HUES64 (cell line): ENCODE results near the gene PRAMEF11. TPM values are rescaled to one million over a fixed set of nuclear protein-coding genes. Genes with fewer than 3 reads are reported as not detected.
"Not testable (repeated sequence)": the region's sequence is repeated elsewhere in the genome, so short reads cannot be mapped to it uniquely, and the experiment has no call there.

Experiments used
- H3K27ac ChIP-seq: 2 replicates; pipeline ENCODE4 v1.7.0; 2013; ENCODE audit warnings: low read depth, low read length, inconsistent platforms
- H3K27me3 ChIP-seq: 2 replicates; pipeline ENCODE4 v1.6.1; 2013; ENCODE audit warnings: mild to moderate bottlenecking, low read length; ENCODE audit not compliant: insufficient read depth
- H3K36me3 ChIP-seq: 2 replicates; pipeline ENCODE4 v1.6.1; 2013; ENCODE audit warnings: mild to moderate bottlenecking, low read length; ENCODE audit not compliant: insufficient read depth
- H3K4me1 ChIP-seq: 2 replicates; pipeline ENCODE4 v1.6.1; 2013; ENCODE audit warnings: mild to moderate bottlenecking, low read length, moderate library complexity; ENCODE audit not compliant: insufficient read depth
- H3K4me3 ChIP-seq: 2 replicates; pipeline ENCODE4 v1.5.1; 2013; ENCODE audit warnings: mild to moderate bottlenecking, low read length, moderate library complexity
- H3K9ac ChIP-seq: 2 replicates; pipeline ENCODE4 v1.6.1; 2013; ENCODE audit warnings: mild to moderate bottlenecking, low read depth, low read length
- H3K9me3 ChIP-seq: 2 replicates; pipeline ENCODE4 v1.6.1; 2013; ENCODE audit warnings: low read depth, low read length; ENCODE audit not compliant: insufficient read depth
- WGBS: fragments of 150-250, 120-280 bp; methylation state at CpG from one replicate; pipeline ENCODE4 v1.1.7; 2013; ENCODE audit warnings: missing lambda C conversion rate; 5-methylcytosine and 5-hydroxymethylcytosine counted together
- polyA plus RNA-seq, 2 experiments: library from polyadenylated mRNA; stranded (reverse); fragments of 50-300 nt; gene quantifications; one replicate each; pipeline ENCODE4 v1.2.3, GENCODE V29; 2013

PRAMEF11 gene
- polyA plus RNA-seq (2013, experiment 1 of 2) = not detected
- not detected for polyA plus RNA-seq (2013, experiment 2 of 2)

GRCh38 chr1:12831310-12831709 is at the start of gene PRAMEF11:
Gene PRAMEF11, minus strand, starts transcription at chr1:12831410. Its CDS starts 2,621 bp downstream, at chr1:12828789.
- H3K4me1 ChIP-seq, H3K27me3 ChIP-seq, H3K27ac ChIP-seq, H3K4me3 ChIP-seq, H3K9ac ChIP-seq, H3K36me3 ChIP-seq: not testable (repeated sequence)
- peaks cover 12% of the 10 kb centered on the region; the same call in 1 of the 2 replicates for H3K9me3 ChIP-seq
- 33% methylated on average over 2 of the region's 3 CpGs for WGBS

DNA sequence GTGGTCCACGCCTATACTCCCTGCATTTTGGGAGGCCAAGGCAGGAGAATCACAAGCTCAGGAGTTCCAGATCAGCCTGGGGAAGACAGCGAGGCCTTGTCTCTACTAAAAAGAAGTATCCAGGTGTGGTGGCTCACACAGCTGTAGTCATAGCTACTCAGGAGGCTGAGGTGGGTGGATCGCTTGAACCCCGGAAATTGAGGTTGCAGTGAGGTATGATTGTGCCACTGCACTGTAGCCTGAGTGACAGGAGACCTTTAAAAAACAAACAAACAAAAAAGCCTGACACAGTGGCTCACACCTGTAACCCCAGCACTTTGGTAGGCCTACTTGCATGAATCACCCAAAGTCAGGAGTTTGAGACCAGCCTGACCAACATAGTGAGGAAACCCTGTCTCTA is 47.2 kb upstream of the PRAMEF11 start:
- not testable (repeated sequence) for H3K4me1 ChIP-seq, H3K9ac ChIP-seq, H3K36me3 ChIP-seq, H3K27me3 ChIP-seq, H3K27ac ChIP-seq, H3K9me3 ChIP-seq, H3K4me3 ChIP-seq
- 78% methylated on average over 3 of the region's 4 CpGs for WGBS

- 95% methylated on average over 2 of the region's 7 CpGs for WGBS
- not testable (repeated sequence) for H3K4me1 ChIP-seq, H3K27ac ChIP-seq, H3K27me3 ChIP-seq, H3K9ac ChIP-seq, H3K4me3 ChIP-seq, H3K36me3 ChIP-seq
- peaks cover 16% of the 10 kb centered on the region for H3K9me3 ChIP-seq
Measured at GRCh38 chr1:12863131-12863880, 32.1 kb upstream of the PRAMEF11 start.

DNA sequence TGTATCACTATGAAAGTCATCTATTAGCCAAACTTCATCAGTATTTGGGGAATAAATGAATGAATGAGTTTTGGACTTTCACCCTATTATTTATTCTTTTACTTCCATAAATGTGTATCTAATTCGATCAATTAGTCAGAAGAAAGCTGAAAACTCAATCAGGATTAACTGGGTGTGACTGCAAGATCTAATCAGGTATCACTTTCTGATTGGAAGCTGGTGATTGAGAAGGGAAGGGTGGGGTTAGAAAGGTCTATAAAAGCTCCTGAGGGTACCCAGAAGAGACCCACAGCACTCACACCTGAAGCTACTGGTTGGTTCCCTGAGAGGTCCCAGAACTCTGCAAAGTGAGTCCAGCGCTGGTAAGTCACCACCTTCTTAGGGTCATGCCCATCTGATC is 25.6 kb upstream of the PRAMEF11 start, which contains the start of gene PRAMEF2:
Gene PRAMEF2 (plus strand): TSS at position 301 of the 400 bp plus-strand sequence. CDS start 1,924 bp downstream, outside the sequence.
- 40% methylated on average over 1 of the region's 2 CpGs for WGBS
- H3K27ac ChIP-seq, H3K4me1 ChIP-seq, H3K4me3 ChIP-seq, H3K9ac ChIP-seq, H3K36me3 ChIP-seq, H3K27me3 ChIP-seq: not testable (repeated sequence)
- H3K9me3 ChIP-seq = peaks cover 39% of the 10 kb centered on the region

GRCh38 chr1:12851779-12852178 is 20.6 kb upstream of the PRAMEF11 start:
- Histone ChIP-seq H3K4me1 (no peaks in the 10 kb centered on the region), H3K9me3 (peaks cover 52% of the 10 kb centered on the region), H3K4me3 (no peak overlapping the region), H3K9ac (no peak overlapping the region), H3K36me3 (no peaks in the 10 kb centered on the region), H3K27ac (no peak overlapping the region), H3K27me3 (no peaks in the 10 kb centered on the region)
- 73% methylated on average over 4 of the region's 4 CpGs for WGBS

- H3K9me3 ChIP-seq = peaks cover 45% of the 10 kb centered on the region
- H3K4me3 ChIP-seq, H3K36me3 ChIP-seq, H3K27me3 ChIP-seq, H3K9ac ChIP-seq, H3K27ac ChIP-seq, H3K4me1 ChIP-seq: not testable (repeated sequence)
- 72% methylated on average over 5 of the region's 7 CpGs for WGBS
Measured at GRCh38 chr1:12848620-12849019, 17.4 kb upstream of the PRAMEF11 start, which contains the start of gene HNRNPCL1. Gene HNRNPCL1, minus strand, starts transcription at chr1:12848720. Its CDS starts 431 bp downstream, at chr1:12848289.

GRCh38 chr1:12833251-12833650 is 2.0 kb upstream of the PRAMEF11 start:
- not testable (repeated sequence) for H3K36me3 ChIP-seq, H3K4me1 ChIP-seq, H3K9ac ChIP-seq, H3K27me3 ChIP-seq, H3K27ac ChIP-seq, H3K4me3 ChIP-seq
- peaks cover 22% of the 10 kb centered on the region for H3K9me3 ChIP-seq
- WGBS = 56% methylated on average over 2 of the region's 2 CpGs

DNA sequence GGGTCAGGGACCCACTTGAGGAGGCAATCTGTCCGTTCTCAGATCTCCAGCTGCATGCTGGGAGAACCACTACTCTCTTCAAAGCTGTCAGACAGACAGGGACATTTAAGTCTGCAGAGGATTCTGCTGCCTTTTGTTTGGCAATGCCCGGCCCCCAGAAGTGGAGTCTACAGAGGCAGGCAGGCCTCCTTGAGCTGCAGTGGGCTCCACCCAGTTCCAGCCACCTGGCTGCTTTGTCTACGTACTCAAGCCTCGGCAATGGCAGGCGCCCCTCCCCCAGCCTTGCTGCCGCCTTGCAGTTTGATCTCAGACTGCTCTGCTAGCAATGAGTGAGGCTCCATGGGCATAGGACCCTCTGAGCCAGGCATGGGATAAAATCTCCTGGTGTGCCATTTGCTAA is 12.1 kb downstream of the PRAMEF11 start:
- H3K9ac ChIP-seq, H3K27me3 ChIP-seq, H3K4me3 ChIP-seq, H3K36me3 ChIP-seq, H3K4me1 ChIP-seq, H3K27ac ChIP-seq: not testable (repeated sequence)
- H3K9me3 ChIP-seq = peaks cover 18% of the 10 kb centered on the region
- 73% methylated on average over 6 of the region's 6 CpGs for WGBS

- Histone ChIP-seq H3K9ac (no peak overlapping the region), H3K4me3 (no peak overlapping the region), H3K27ac (no peak overlapping the region), H3K27me3 (no peaks in the 10 kb centered on the region), H3K36me3 (no peaks in the 10 kb centered on the region), H3K4me1 (no peaks in the 10 kb centered on the region), H3K9me3 (peaks cover 60% of the 10 kb centered on the region)
- 58% methylated on average over 2 of the region's 2 CpGs for WGBS
Measured at GRCh38 chr1:12811409-12811784, 19.8 kb downstream of the PRAMEF11 start.

GRCh38 chr1:12810691-12811408 is 20.4 kb downstream of the PRAMEF11 start:
- peaks cover 63% of the 10 kb centered on the region for H3K9me3 ChIP-seq

DNA sequence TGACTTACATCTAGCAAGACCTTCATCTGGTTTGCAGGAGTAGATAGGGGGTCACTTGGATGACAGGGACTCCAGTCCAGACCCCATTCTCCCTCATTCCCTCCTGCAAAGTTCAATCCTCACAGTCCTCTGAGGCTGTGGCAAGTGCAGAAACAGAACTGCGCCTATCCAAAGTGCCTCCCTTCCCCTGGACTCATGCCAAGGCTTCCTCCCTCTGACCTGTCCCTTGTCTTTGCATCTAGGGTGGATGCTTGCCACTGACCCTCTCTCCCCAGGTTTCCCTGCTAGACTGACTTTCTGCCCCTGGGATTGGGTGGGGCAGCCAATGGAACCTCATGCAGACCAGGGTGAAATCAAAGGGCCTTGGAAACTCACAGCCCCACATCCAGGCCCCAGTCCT is 21.3 kb downstream of the PRAMEF11 start:
- peaks cover 64% of the 10 kb centered on the region for H3K9me3 ChIP-seq
- no peak overlapping the region for H3K27ac ChIP-seq
- WGBS = 80% methylated on average over 1 of the region's 1 CpG
- no peaks in the 10 kb centered on the region for H3K4me1 ChIP-seq
- no peak overlapping the region for H3K4me3 ChIP-seq
- H3K36me3 ChIP-seq = no peaks in the 10 kb centered on the region
- H3K27me3 ChIP-seq = no peaks in the 10 kb centered on the region
- H3K9ac ChIP-seq = no peak overlapping the region

More at GRCh38 chr1:12810691-12811408, 20.4 kb downstream of the PRAMEF11 start:
- no peaks in the 10 kb centered on the region for H3K4me1 ChIP-seq
- no peak overlapping the region for H3K27ac ChIP-seq
- H3K36me3 ChIP-seq = no peaks in the 10 kb centered on the region
- 53% methylated on average over 5 of the region's 5 CpGs for WGBS
- no peaks in the 10 kb centered on the region for H3K27me3 ChIP-seq
- no peak overlapping the region for H3K9ac ChIP-seq
- H3K4me3 ChIP-seq = no peak overlapping the region
